ENCODE results near the gene LPIN1.
A peak's percentile ranks its signal among the peaks of the same experiment; 100 is the strongest.
"Not testable (repeated sequence)": the region's sequence is repeated elsewhere in the genome, so short reads cannot be mapped to it uniquely, and the experiment has no call there.

The LPIN1 gene

GRCh38 chr2:11744631-11745394, 1.6 kb upstream of the LPIN1 start:
- DNase-seq = peak; percentile 74

- no peak for DNase-seq
Measured at GRCh38 chr2:11745613-11746375, 638 bp upstream of the LPIN1 start.

GRCh38 chr2:11746807-11747459, 501 bp downstream of the LPIN1 start:
- DNase-seq = peak; percentile 36

GRCh38 chr2:11748018-11748860, 1.8 kb downstream of the LPIN1 start:
- no peak for DNase-seq

- no peak for DNase-seq
Measured at GRCh38 chr2:11748861-11749645, 2.6 kb downstream of the LPIN1 start.

GRCh38 chr2:11749646-11750349, 3.4 kb downstream of the LPIN1 start:
- no peak for DNase-seq

GRCh38 chr2:11750422-11750821, 4.0 kb downstream of the LPIN1 start:
- DNase-seq = no peak

GRCh38 chr2:11750917-11751316, 4.5 kb downstream of the LPIN1 start:
- no peak for DNase-seq

GRCh38 chr2:11752906-11753305, 6.5 kb downstream of the LPIN1 start:
- no peak for DNase-seq

GRCh38 chr2:11753452-11753885, 7.0 kb downstream of the LPIN1 start:
- peak; percentile 87 for DNase-seq

GRCh38 chr2:11753886-11754699, 7.7 kb downstream of the LPIN1 start:
- DNase-seq = no peak

- no peak for DNase-seq
Measured at GRCh38 chr2:11754700-11755015, 8.2 kb downstream of the LPIN1 start.

- no peak for DNase-seq
Measured at GRCh38 chr2:11757101-11757500, 10.7 kb downstream of the LPIN1 start.

GRCh38 chr2:11758187-11758586, 11.8 kb downstream of the LPIN1 start:
- no peak for DNase-seq

- DNase-seq = no peak
Measured at GRCh38 chr2:11758647-11759046, 12.2 kb downstream of the LPIN1 start.

- DNase-seq = not testable (repeated sequence)
Measured at GRCh38 chr2:11759182-11759975, 12.9 kb downstream of the LPIN1 start.

- DNase-seq = no peak
Measured at GRCh38 chr2:11761259-11761658, 14.8 kb downstream of the LPIN1 start.

- DNase-seq = no peak
Measured at GRCh38 chr2:11762031-11762430, 15.6 kb downstream of the LPIN1 start.

GRCh38 chr2:11762799-11763461, 16.5 kb downstream of the LPIN1 start:
- no peak for DNase-seq
